Ovary (tissue), 3 donors: ENCODE data around the gene CDHR3.

ENCODE experiments used
- EP300 ChIP-seq: sonication (generic); formaldehyde crosslinking; IDR thresholded peaks from one replicate; pipeline ENCODE4 v1.6.1; 2017; ENCODE audit warnings: antibody characterized with exemption
- POLR2A ChIP-seq: fragments of 450-650 bp; IDR thresholded peaks from one replicate; pipeline ENCODE4 v1.6.1; 2017; ENCODE audit warnings: antibody characterized with exemption, mild to moderate bottlenecking, moderate library complexity
- TF ChIP-seq, protein P1 (sequence below), 3 donors: fragments of 450-650 bp in 2 of 3; fragments of 200-600 bp in 1 of 3; IDR thresholded peaks; one replicate each; pipeline versions ENCODE4 v1.5.1 to v1.8.0; 2016 to 2022; ENCODE audit warnings: antibody characterized with exemption in 3 of 3, mild to moderate bottlenecking in 1 of 3
- donor health status: DM: no; HTN: no; CAD: no.

DNA sequence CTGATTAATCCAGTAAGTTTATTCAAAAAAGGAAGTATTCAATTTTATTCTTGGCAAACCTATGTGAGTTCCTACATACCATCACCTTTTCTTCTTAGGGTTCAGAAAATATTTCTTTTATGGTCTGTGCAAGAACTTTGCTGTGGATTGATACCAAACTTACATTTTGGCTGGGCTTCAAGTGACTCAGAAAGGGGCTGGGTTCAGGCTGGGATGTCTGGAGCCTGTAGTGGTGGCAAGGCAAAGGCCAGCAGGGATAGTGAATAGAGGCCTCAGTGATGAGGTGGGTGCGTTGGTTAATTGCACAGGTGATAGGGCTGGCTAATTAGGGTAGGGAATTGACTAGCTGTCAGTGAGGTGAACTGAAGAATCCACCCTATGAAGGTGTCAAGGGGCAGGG, 46.5 kb upstream of the CDHR3 start:
- TF ChIP-seq, protein P1, sequence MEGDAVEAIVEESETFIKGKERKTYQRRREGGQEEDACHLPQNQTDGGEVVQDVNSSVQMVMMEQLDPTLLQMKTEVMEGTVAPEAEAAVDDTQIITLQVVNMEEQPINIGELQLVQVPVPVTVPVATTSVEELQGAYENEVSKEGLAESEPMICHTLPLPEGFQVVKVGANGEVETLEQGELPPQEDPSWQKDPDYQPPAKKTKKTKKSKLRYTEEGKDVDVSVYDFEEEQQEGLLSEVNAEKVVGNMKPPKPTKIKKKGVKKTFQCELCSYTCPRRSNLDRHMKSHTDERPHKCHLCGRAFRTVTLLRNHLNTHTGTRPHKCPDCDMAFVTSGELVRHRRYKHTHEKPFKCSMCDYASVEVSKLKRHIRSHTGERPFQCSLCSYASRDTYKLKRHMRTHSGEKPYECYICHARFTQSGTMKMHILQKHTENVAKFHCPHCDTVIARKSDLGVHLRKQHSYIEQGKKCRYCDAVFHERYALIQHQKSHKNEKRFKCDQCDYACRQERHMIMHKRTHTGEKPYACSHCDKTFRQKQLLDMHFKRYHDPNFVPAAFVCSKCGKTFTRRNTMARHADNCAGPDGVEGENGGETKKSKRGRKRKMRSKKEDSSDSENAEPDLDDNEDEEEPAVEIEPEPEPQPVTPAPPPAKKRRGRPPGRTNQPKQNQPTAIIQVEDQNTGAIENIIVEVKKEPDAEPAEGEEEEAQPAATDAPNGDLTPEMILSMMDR (IDR thresholded peaks at IDR 0.05) = no peak
- TF ChIP-seq POLR2A (no peak), EP300 (no peak)
